Tibial nerve (tissue), 3 donors: ENCODE measurements around the gene PRMT6.

Source experiments
- CTCF ChIP-seq, 5 experiments: fragments of 200-600 bp in 3 of 5; fragments of 450-650 bp in 2 of 5; sonication (generic) in 3 of 5; IDR thresholded peaks; one replicate each; pipeline ENCODE4 v1.5.1; 2016 to 2019; ENCODE audit warnings: antibody characterized with exemption in 5 of 5, mild to moderate bottlenecking in 3 of 5, moderate library complexity in 2 of 5
- POLR2A ChIP-seq, 2 donors: fragments of 450-650 bp; IDR thresholded peaks; one replicate each; pipeline ENCODE4 v1.6.1; 2017; ENCODE audit warnings: antibody characterized with exemption in 2 of 2, mild to moderate bottlenecking in 2 of 2, moderate library complexity in 2 of 2

GRCh38 chr1:107100331-107100984 lies 44.0 kb downstream of the PRMT6 start:
- TF ChIP-seq CTCF (IDR thresholded peaks at IDR 0.05) = no peak
- no peak for TF ChIP-seq POLR2A (IDR thresholded peaks at IDR 0.05)
